Esophagus (tissue), 2 donors: ENCODE data around the gene KSR1. TPM values are rescaled to one million over a fixed set of nuclear protein-coding genes. Genes with fewer than 3 reads are reported as not detected.

ENCODE experiments used
- H3K27ac ChIP-seq, 2 donors: one replicate each; pipeline ENCODE4 v1.5.1; 2013; ENCODE audit warnings: low read depth in 2 of 2, mild to moderate bottlenecking in 2 of 2, inconsistent platforms in 1 of 2, low read length in 1 of 2, moderate library complexity in 1 of 2
- H3K27me3 ChIP-seq, 2 donors: one replicate each; pipeline ENCODE4 v1.6.1; 2013; ENCODE audit warnings: low read length in 2 of 2, control low read depth in 1 of 2, mild to moderate bottlenecking in 1 of 2; ENCODE audit not compliant: insufficient read depth in 2 of 2, control insufficient read depth in 1 of 2
- H3K36me3 ChIP-seq, 2 donors: one replicate each; pipeline ENCODE4 v1.6.1; 2013; ENCODE audit warnings: low read length in 1 of 2; ENCODE audit not compliant: control insufficient read depth in 2 of 2, insufficient read depth in 2 of 2
- H3K4me1 ChIP-seq, 2 donors: one replicate each; pipeline ENCODE4 v1.6.1; 2013; ENCODE audit warnings: low read length in 1 of 2; ENCODE audit not compliant: control insufficient read depth in 2 of 2, insufficient read depth in 2 of 2
- H3K4me3 ChIP-seq, 2 donors: one replicate each; pipeline ENCODE4 v1.5.1; 2013; ENCODE audit warnings: low read length in 2 of 2, mild to moderate bottlenecking in 2 of 2, low read depth in 1 of 2, moderate library complexity in 1 of 2
- H3K9me3 ChIP-seq, 2 donors: one replicate each; pipeline ENCODE4 v1.6.1; 2013; ENCODE audit warnings: mild to moderate bottlenecking in 2 of 2, low read depth in 1 of 2, low read length in 1 of 2, moderate library complexity in 1 of 2; ENCODE audit not compliant: control insufficient read depth in 2 of 2, insufficient read depth in 1 of 2
- WGBS, 2 donors: extraction: QIAGEN DNeasy Blood & Tissue Kit; methylation state at CpG; one replicate each; pipeline ENCODE4 v1.1.7; 2013; 5-methylcytosine and 5-hydroxymethylcytosine counted together
- polyA plus RNA-seq, 2 donors: library from polyadenylated mRNA; stranded (reverse); fragments of 200-250 nt; gene quantifications; one replicate each; pipeline ENCODE4 v1.2.3, GENCODE V29; 2013
- donor health status: healthy with polysubstance abuse.
- donor health status: Bipolar disorder and iron deficiency.

KSR1 gene
- polyA plus RNA-seq, 2 donors, result 35.3 to 52.4 TPM

DNA sequence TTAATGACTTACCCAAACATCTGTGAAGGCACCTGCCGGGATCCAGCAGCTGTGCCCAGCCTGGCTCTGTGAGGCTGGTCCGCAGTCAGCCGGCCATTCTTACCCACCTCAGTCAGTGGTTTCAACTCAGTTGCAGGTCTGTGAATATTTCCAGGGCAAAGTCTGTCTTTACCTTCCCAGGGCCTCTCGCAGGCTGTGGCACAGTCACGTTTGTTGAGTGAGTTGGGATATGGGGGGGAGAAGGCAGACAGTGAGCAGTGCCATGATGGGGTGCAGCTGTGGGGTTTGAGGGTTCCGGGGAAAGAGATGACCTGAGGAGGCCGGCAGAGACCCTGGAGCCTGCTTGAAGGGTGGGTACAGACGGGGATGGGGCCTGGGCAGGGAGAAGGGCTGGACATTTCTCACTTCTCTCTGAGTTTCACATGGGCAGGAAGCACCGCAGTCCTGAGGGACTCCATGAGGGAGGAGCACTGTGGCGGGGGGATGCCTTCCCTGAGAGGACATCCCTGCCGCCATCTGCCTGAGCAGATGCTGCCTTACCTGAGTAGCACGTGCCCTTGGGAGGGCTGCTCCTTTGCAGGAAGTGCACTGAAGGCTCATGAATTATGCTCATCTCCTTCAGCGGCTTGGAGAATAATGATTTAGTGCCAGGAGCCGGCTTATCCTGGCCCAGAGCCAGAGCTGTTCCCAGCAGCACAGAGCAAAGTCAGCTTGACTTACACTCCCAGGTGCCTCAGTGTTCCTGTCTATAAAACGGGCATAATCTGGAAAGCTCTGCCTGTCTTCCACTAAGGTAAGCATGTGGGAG lies 48.1 kb downstream of the KSR1 start:
- peaks cover 9 to 12% of the 10 kb centered on the region in 2 donors for H3K4me1 ChIP-seq
- 65 to 72% methylated on average over 15 of the region's 15 CpGs for WGBS, 2 donors

DNA sequence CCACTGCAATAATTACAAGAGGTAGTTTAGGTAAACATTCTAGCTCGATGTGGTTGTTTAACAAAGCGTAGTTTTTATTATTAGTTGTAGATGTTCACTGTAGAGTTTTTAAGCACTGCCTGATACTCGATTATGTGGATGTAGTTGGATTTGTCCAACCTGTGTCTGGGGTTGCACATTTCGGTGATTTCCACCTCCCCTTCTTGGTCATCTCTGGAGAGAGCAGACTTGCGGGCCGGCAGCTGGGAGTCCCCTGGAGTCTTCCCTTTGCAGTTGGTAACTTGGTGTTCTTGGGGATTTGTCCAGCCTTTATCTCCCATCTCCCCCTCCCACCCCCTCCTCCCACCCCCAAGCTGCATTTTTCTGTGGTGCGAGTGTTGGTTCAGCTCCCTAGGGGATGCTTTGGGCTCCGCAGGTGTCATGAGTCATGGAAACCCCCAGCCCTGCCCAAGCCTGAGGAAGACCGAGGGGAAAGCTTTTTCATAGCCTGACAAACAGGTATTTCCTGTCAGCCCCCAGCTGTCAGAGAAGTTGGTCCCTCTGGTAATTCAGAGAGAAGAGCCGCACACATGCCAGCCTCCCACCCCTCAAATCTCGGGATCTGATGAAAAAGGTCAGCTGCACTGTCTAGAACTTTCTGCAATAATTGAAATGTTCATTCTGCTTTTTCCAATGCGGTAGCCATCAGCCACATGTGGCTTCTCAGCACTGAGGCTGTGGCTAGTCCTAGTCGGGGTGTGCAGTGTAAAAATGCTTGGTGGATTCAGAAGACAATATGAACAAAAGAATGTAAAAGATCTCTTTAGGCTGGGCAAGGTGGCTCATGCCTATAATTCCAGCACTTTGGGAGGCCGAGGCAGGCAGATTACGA lies 50.3 kb downstream of the KSR1 start:
- Histone ChIP-seq H3K9me3 (no peaks in the 10 kb centered on the region), H3K4me1 (peaks cover 3 to 12% of the 10 kb centered on the region in 2 donors), H3K27me3 (no peaks in the 10 kb centered on the region), H3K4me3 (no peak overlapping the region), H3K27ac (no peak overlapping the region), H3K36me3 (peaks cover 0 to 4% of the 10 kb centered on the region in 2 donors)
- 67 to 70% methylated on average over 15 of the region's 15 CpGs for WGBS, 2 donors

More for the DNA sequence above, 48.1 kb downstream of the KSR1 start:
- Histone ChIP-seq H3K27ac (no peak overlapping the region), H3K9me3 (no peaks in the 10 kb centered on the region), H3K4me3 (no peak overlapping the region), H3K36me3 (no peaks in the 10 kb centered on the region), H3K27me3 (no peaks in the 10 kb centered on the region)

DNA sequence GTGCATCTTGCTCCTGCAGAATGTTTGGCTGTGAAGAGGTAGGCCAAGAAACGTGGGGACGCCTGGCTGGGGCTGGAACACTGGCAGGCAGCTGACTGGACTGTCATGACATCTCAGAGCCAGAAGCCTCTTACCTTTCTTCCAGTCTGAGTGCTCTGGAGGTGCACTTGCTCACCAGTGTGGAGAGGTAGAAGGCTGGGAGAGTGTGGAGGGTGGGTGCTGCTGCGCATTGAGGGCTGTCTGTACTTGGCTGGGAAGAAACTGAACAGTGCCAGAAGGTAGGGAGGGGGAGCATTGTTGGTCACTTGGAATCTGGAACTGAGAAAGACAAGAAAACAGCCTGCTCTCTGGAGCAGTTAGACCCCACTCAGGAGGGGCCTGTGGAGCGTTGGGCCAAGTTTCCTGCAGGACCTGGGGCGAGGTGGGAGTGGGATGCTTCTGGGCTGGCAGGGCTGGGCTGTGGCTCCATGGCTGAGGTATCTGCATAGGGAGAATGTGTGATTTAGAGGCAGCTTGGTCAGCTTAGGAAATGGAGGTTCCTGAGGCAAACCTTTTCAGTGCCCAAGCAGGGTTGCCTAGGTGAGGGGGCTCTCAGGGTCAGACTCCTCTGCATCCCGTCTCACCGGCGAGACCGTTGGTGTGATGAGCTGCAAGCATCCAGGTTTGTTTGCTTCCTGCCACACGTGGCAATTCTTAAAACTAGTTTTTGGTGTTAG lies 55.1 kb downstream of the KSR1 start:
- WGBS, 2 donors, result 82 to 84% methylated on average over 10 of the region's 10 CpGs

DNA sequence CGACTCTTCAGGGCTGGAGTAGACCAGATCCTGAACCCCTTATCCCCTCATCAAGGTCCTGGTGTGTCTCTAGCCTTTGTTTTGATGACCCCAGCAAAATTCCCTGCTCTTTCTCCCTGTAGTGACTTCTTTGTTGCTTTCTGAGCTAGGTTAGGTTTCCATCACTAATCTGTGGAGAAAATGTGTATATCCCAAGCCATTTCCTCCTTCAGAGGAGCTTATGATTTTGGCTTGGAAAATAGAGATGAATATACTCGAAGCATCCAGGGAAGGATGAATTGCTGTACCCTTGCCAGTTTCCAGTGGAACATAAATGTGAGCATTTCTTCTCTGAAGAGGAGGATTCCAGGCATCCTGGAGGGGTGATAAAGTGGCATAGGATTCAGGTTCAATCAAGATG lies 55.8 kb downstream of the KSR1 start:
- H3K4me1 ChIP-seq, result peaks cover 0 to 3% of the 10 kb centered on the region in 2 donors
- peaks cover 0 to 5% of the 10 kb centered on the region in 2 donors for H3K36me3 ChIP-seq
- H3K9me3 ChIP-seq, result no peaks in the 10 kb centered on the region
- WGBS, 2 donors, result 59 to 61% methylated on average over 2 of the region's 2 CpGs
- H3K4me3 ChIP-seq, result no peak overlapping the region
- no peaks in the 10 kb centered on the region for H3K27me3 ChIP-seq
- no peak overlapping the region for H3K27ac ChIP-seq

More for the DNA sequence above, 55.1 kb downstream of the KSR1 start:
- Histone ChIP-seq H3K27ac (no peak overlapping the region), H3K4me1 (peaks cover 3% of the 10 kb centered on the region in 2 donors), H3K36me3 (peaks cover 0 to 5% of the 10 kb centered on the region in 2 donors), H3K27me3 (no peaks in the 10 kb centered on the region), H3K9me3 (no peaks in the 10 kb centered on the region), H3K4me3 (no peak overlapping the region)

DNA sequence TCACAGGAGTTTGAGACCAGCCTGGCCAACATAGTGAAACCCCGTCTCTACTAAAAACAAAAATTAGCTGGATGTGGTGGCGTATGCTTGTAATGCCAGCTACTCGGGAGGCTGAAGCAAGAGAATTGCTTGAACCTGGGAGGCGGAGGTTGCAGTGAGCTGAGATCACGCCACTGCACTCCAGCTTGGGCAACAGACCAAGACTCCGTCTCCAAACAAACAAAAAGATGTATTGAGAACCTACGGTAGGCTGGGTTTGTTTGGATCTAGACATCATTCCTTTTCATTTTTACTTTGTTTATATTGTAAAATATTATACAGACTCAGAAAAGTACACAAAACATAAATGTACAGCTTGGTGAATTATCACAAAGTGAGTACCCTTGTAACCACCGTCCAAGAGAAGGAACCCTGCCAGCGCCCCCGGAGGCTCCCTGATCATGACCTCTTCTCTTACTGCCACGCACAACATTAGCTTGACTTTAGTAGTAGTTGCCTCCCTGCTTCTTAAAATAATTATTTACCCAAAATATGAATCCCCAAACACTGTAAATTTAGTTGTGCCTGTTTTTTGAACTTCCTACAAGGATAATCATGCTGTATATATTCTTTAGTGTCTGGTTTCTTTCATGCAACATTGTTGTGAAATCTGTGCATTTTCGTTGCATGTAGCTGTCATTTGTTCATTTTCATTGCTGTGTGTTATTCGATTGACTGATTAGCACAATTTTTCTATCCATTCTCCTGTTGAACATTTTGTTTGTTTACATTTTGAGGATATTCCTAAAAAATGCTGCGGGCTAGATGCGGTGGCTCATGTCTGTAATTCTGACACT lies 56.5 kb downstream of the KSR1 start:
- Histone ChIP-seq H3K4me3 (no peak overlapping the region), H3K27ac (no peak overlapping the region), H3K36me3 (peaks cover 0 to 5% of the 10 kb centered on the region in 2 donors), H3K27me3 (no peaks in the 10 kb centered on the region), H3K9me3 (no peaks in the 10 kb centered on the region), H3K4me1 (peaks cover 0 to 3% of the 10 kb centered on the region in 2 donors)
- 78 to 81% methylated on average over 15 of the region's 15 CpGs for WGBS, 2 donors

DNA sequence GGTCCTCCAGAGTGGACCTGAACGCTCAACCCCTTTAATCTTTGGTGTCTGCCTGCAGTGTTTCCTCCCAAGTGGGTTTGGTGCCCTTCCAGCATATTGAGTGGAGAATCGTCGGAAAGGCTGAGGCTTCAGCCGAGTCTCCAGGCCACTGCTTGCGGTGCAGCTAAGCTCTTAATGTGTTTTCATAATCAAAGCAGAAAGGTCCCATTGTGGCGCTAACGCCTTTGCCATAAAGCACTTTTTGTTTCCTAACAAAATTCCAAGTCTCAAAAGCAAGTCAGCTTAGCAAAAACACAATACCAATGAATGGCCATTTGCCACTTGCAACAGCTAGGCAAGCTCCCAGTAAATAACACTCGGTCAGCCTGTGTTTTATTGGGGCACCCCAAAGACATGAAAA lies 57.6 kb downstream of the KSR1 start:
- H3K27ac ChIP-seq, result no peak overlapping the region
- no peaks in the 10 kb centered on the region for H3K27me3 ChIP-seq
- no peaks in the 10 kb centered on the region for H3K9me3 ChIP-seq
- no peak overlapping the region for H3K4me3 ChIP-seq
- H3K36me3 ChIP-seq, result peaks cover 0 to 5% of the 10 kb centered on the region in 2 donors
- H3K4me1 ChIP-seq, result peaks cover 2 to 9% of the 10 kb centered on the region in 2 donors
- WGBS, 2 donors, result 82 to 87% methylated on average over 8 of the region's 8 CpGs

DNA sequence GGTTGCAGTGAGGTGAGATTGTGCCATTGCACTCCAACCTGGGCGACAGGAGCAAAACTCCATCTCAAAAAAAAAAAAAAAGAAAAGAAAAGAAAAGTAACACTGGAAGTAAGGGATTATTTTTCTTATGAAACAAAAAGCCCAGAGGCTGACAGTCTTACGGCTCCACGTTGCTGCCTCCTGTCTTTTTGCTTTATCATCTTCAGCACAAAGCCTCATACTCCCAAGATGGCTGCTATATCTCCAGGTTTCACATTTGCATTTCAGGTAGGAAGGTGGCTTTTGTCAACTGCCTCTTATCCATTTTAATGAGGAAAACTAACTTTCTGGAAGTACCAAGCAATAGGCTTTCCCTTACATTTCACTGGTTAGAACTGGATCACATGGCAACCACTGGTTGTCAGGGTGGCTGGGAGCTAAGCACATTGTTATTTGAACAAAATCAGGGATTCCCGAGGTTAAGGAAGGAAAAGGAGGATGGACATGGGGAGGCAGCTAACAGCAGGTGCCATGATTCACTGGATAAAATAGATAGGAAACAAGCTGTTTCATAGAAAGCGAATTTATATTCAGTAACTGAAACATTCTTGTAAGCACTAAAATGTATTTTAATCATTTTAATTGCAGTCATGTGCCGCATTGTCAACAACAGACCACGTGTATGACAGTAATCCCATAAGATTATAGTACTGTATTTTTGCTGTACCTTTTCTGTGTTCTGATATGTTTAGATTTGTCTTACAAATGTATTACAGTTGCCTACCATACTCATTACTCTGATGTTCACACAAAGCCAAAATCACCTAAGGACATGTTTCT lies 58.6 kb downstream of the KSR1 start:
- peaks cover 6 to 16% of the 10 kb centered on the region in 2 donors for H3K4me1 ChIP-seq
- 65 to 68% methylated on average over 7 of the region's 7 CpGs for WGBS, 2 donors
- H3K27me3 ChIP-seq, result no peaks in the 10 kb centered on the region
- no peaks in the 10 kb centered on the region for H3K9me3 ChIP-seq
- no peak overlapping the region for H3K27ac ChIP-seq
- no peak overlapping the region for H3K4me3 ChIP-seq
- H3K36me3 ChIP-seq, result peaks cover 0 to 5% of the 10 kb centered on the region in 2 donors

DNA sequence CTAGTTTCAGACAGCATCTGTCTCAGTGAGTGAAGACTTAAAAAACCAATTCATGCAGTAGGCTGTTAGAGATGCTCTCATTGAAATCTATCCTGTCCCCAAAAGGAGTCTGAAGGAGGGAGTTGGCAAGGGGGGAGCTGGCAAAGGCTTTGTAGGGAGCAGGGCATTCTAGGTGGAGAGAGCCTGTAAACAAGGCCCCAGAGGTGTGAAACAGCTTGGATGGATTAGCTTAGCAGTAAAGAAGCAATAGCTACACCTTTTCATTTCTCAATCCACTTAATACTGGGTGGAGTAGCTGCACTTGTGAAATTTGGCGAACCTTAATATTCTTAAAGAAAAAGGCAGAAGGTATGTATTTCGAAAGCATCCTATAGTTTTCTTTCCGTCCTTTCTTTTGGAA lies 61.8 kb downstream of the KSR1 start:
- H3K9me3 ChIP-seq, result no peaks in the 10 kb centered on the region
- H3K4me3 ChIP-seq, result no peak overlapping the region
- 58 to 65% methylated on average over 3 of the region's 3 CpGs for WGBS, 2 donors
- H3K27ac ChIP-seq, result no peak overlapping the region
- no peaks in the 10 kb centered on the region for H3K27me3 ChIP-seq
- H3K36me3 ChIP-seq, result peaks cover 0 to 2% of the 10 kb centered on the region in 2 donors
- peaks cover 6 to 15% of the 10 kb centered on the region in 2 donors for H3K4me1 ChIP-seq
